ENCODE results near the gene TNC.

The TNC gene

GRCh38 chr9:115093520-115093919, 24.4 kb downstream of the TNC start:
- no peak for DNase-seq

- no peak for DNase-seq
Observed at GRCh38 chr9:115090486-115090885, 27.5 kb downstream of the TNC start.

GRCh38 chr9:115088860-115089259, 29.1 kb downstream of the TNC start:
- DNase-seq, result no peak

- DNase-seq, result no peak
Observed at GRCh38 chr9:115086886-115087285, 31.1 kb downstream of the TNC start.

GRCh38 chr9:115086461-115086860, 31.5 kb downstream of the TNC start:
- DNase-seq, result no peak

GRCh38 chr9:115085773-115086377, 32.1 kb downstream of the TNC start:
- no peak for DNase-seq

GRCh38 chr9:115084709-115085108, 33.2 kb downstream of the TNC start:
- no peak for DNase-seq

GRCh38 chr9:115084157-115084556, 33.8 kb downstream of the TNC start:
- no peak for DNase-seq

- no peak for DNase-seq
Observed at GRCh38 chr9:115080242-115080641, 37.7 kb downstream of the TNC start.

GRCh38 chr9:115079156-115079555, 38.8 kb downstream of the TNC start:
- no peak for DNase-seq

GRCh38 chr9:115073456-115073855, 44.5 kb downstream of the TNC start:
- no peak for DNase-seq

- no peak for DNase-seq
Observed at GRCh38 chr9:115071176-115071575, 46.8 kb downstream of the TNC start.

GRCh38 chr9:115069771-115070170, 48.2 kb downstream of the TNC start:
- no peak for DNase-seq

- no peak for DNase-seq
Observed at GRCh38 chr9:115069302-115069701, 48.7 kb downstream of the TNC start.

GRCh38 chr9:115068031-115068430, 49.9 kb downstream of the TNC start:
- DNase-seq, result no peak

GRCh38 chr9:115063058-115063845, 54.7 kb downstream of the TNC start:
- no peak for DNase-seq

GRCh38 chr9:115058684-115059315, 59.2 kb downstream of the TNC start:
- DNase-seq, result no peak

GRCh38 chr9:115058175-115058574, 59.8 kb downstream of the TNC start:
- DNase-seq, result no peak

- DNase-seq, result no peak
Observed at GRCh38 chr9:115057559-115057958, 60.4 kb downstream of the TNC start.

- DNase-seq, result no peak
Observed at GRCh38 chr9:115050002-115050490, 67.9 kb downstream of the TNC start.

GRCh38 chr9:115046824-115047223, 71.1 kb downstream of the TNC start:
- DNase-seq, result no peak

- DNase-seq, result no peak
Observed at GRCh38 chr9:115046199-115046598, 71.8 kb downstream of the TNC start.

GRCh38 chr9:115043632-115044031, 74.3 kb downstream of the TNC start:
- no peak for DNase-seq

All from stimulated activated CD4-positive, alpha-beta T cell treated with anti-CD3 and anti-CD28 coated beads, Interleukin-4, amount 100 ng/mL, for 4 hours (primary cell).